SW480 (cell line): ENCODE measurements around the gene DCAF16.
"Not testable (repeated sequence)": the region's sequence is repeated elsewhere in the genome, so short reads cannot be mapped to it uniquely, and the experiment has no call there.

Source experiments
- DNase-seq: peaks from one replicate; pipeline ENCODE4 v3.0.0-alpha.2; 2016; ENCODE audit warnings: low spot score

DCAF16 gene

DNA sequence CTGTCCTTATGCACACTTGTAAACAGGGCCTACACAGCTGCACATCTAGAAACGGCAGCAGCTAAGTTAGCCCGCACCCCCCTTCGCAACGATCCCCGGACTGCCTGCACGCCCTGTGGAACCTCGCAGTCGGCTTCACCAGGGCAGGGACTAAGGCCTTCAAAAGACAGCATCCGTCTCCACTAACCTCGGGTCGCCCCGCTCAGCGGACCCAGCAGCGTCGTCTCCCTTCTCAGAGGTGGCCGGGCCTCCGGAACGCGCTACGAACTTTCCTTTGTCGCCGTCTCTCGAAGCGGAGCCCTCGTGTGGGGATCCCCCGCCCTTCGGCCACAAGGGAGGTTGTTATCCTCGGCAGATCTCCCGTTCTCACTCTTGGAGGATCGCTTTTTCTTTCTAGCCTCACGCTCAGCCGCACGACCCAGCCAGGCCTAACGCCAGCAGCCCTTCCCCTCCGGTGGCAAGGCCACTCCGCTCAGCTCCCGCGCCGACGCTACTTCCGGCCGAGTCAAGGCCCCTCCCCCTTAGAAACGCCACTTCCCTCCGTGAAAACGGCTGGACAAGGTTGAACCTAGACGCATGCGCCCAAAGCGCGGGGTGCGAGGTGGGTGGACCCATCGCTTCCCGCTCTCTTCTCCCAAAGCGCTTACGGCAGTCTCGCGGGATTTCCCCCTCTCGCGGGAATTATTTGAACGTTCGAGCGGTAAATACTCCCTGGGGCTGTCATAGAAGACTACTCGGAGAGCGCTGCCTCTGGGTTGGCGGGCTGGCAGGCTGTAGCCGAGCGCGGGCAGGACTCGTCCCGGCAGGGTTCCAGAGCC, at the start of gene DCAF16, which contains the start of gene NCAPG:
Gene DCAF16, minus strand, starts transcription at position 498 of the 818 bp plus-strand sequence. CDS start 6,616 bp downstream, outside the sequence.
Gene NCAPG, plus strand, starts transcription at position 720 of the 818 bp plus-strand sequence. CDS start 99 bp downstream, outside the sequence.
- peak; percentile 97 for DNase-seq

DNA sequence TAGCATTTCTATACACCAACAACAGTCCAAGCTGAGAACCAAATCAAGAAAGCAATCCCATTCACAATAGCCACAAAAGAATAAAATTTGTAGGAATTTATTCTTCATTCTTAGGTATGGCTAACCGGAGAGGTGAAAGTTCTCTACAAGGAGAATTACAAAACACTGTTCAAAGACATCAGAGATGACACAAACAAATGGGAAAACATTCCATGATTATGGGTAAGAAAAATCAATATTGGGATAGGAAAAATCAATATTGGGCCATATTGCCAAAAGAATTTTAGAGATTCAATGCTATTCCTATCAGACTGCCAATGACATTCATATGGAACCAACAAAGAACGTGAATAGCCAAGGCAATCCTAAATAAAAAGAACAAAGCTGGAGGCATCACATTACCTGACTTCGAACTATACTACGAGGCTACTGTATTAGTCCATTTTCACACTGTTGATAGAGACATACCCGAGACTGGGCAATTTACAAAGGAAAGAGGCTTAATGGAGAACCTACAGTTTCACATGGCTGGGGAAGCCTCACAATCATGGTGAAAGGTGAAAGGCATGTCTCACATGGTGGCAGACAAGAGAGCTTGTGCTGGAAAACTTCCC, 49.3 kb upstream of the DCAF16 start:
- DNase-seq, result no peak

DNA sequence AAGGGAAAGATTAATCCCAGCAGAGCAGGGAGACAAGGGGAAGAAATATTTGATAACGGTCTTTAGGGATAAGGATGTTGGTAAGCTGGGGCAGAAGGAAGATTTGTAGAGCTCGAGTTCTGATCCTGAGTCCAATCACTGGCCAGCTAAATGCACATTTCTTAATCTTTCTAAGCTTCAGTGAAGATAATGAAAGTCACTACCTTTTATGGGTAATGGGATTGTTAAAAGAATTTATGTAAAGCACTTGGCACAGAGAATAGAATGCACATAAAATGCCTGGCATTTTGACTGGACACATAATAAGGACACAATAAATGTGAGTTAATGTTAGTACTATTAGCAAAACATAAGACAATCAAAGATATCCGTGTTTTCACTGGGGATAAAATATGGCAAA, 43.5 kb upstream of the DCAF16 start:
- DNase-seq, result no peak

- no peak for DNase-seq
Measured at GRCh38 chr4:17851959-17852358, 41.4 kb upstream of the DCAF16 start.

DNA sequence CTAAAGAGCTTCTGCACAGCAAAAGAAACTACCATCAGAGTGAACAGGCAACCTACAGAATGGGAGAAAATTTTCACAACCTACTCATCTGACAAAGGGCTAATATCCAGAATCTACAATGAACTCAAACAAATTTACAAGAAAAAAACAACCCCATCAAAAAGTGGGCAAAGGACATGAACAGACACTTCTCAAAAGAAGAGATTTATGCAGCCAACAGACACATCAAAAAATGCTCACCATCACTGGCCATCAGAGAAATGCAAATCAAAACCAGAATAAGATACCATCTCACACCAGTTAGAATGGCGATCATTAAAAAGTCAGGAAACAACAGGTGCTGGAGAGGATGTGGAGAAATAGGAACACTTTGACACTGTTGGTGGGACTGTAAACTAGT, 39.7 kb upstream of the DCAF16 start:
- not testable (repeated sequence) for DNase-seq

GRCh38 chr4:17846266-17846665, 35.7 kb upstream of the DCAF16 start:
- DNase-seq, result no peak

DNA sequence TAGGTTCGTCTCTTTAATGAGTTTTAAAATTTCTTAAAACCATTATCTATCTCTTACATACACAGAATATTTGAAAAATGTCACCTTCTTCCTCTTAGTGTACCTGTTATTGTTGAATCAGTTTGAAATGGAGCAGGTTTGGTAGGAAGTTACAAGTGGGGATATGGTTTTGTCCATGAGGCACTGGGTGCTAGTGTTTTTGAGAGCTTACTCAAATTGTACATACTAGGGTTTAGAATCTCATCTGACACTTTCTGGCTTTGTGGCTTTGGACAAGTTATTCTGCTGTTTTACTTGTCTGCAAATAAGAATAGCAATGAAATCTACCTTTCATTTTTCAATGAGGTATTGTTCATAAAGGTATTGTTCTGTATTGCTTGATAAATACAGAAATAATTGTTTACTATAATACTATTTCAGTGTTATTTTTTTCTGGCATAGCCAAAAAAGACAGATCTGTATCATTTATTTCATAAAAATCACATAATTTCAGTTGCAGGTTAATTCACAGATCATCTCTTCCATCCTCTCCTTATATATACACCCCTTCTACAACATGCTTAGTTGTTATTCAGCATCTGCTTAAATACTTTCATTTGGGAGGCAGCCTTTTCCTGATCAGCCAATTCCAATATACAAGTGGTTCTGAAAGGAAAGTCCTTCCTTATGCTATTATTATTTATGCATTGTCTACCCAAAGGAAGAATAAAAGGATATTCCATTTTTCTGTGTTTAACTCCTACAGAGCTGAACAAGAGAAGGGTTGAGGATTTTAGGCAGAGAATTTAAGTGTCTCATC, 13.5 kb upstream of the DCAF16 start:
- no peak for DNase-seq

DNA sequence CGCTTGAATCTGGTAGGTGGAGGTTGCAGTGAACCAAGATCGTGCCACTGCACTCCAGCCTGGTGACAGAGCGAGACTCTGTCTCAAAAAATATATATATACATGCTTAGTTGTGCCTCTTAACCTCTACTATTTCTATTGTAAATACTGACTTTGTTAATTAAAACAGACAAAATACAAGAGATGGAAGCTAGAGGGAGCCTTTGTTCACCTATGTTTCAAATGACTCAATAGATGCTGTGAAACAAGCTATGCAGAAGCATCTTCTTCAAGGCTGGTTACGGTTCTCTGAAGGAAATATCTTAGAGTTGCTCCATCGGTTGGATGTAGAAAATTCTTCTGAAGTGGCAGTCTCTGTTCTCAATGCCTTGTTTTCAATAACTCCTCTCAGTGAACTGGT, 6.5 kb upstream of the DCAF16 start:
- DNase-seq, result peak; percentile 42

DNA sequence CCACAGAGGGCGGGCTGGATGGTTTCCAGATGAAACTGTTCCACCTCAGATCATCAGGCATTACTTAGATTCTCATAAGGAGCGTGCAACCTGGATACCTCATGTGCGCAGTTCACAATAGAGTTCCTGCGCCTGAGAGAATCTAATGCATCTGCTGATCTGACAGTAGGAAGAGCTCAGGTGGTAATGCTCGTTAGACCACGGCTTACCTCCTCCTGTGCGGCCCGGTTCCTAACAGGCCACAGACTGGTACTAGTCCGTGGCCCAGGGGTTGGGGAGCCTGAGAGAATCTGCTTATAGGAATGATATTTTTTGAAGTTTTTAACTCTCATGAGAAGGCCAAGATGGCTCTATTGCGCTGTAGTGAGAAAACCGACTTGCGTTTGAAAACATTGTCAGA, 5.6 kb upstream of the DCAF16 start:
- no peak for DNase-seq

GRCh38 chr4:17814140-17814539, 3.6 kb upstream of the DCAF16 start:
- no peak for DNase-seq

- DNase-seq, result no peak
Measured at GRCh38 chr4:17812801-17813200, 2.2 kb upstream of the DCAF16 start.

DNA sequence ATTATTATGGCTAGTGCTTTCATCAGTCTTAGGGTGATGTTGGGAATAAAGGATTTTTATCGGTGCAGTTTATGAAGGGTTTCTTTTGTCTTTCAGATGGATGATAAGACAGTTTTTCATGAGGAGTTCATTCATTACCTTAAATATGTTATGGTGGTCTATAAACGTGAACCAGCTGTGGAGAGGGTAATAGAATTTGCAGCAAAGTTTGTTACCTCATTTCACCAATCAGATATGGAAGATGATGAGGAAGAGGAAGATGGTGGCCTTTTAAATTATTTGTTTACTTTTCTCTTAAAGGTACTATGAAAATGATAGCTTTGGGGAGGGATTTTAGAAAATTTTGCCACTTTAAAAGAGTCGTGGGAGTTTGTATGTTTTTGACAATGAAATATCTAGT, 1.6 kb upstream of the DCAF16 start:
- no peak for DNase-seq

GRCh38 chr4:17811078-17811603, 584 bp upstream of the DCAF16 start:
- peak; percentile 9 for DNase-seq

DNA sequence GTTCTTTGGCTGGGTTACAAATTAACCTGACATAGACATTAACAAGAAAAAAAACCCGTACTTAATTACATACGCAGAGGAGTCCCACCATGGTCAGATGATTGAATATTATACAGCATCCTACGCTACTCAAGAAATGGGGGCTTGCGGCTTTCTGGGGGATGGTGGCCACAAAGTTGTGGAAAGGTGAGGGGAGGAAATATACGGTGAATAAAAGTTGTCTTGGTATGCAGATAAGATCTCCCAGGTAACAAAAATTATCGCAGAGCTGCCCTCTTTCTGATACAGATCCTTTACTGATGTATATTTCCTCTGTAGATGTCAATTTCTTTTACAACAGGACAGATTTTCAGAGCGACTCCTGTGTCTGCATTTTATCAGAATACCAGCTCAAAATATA, 890 bp downstream of the DCAF16 start:
- no peak for DNase-seq

DNA sequence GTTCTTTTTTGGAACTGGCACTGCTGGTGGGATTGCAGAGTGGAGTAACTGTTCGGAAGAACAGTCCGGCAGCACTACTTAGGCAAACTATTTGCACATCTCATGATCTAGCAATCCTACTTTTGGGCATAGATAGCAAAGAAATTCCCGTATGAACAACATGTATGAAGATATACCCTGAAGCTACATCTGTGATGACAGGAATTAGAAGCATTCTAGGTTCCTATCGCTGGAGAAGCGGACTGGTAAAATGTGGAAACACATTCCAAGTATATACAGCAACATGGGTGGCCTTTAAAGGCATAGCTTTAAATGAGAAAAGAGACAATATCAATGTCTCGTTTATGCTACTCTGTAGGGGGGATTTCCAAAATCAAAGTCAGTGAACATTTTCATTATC, 3.1 kb downstream of the DCAF16 start:
- DNase-seq, result no peak

GRCh38 chr4:17805580-17806155, 4.9 kb downstream of the DCAF16 start:
- no peak for DNase-seq

- no peak for DNase-seq
Measured at GRCh38 chr4:17797808-17798207, 12.7 kb downstream of the DCAF16 start.

- no peak for DNase-seq
Measured at GRCh38 chr4:17794730-17795129, 15.8 kb downstream of the DCAF16 start.

DNA sequence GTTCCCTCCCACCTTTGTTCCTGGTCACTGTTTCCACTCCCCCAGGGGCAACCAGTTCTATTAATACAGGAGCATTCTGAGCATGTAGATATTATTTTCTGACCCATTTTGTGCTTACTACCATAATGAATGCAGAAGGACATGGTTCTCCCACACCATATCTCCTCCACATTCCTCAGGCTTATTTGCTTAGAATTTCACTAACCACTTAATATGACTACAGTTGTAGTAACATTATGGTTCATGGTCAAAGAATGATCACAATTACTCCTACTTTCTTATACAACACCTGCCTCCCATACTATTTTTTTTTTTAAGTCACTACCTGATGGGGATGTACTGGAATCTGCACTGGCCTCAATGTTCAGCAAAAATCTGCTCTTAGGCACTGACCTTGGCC, 21.6 kb downstream of the DCAF16 start:
- DNase-seq, result no peak

DNA sequence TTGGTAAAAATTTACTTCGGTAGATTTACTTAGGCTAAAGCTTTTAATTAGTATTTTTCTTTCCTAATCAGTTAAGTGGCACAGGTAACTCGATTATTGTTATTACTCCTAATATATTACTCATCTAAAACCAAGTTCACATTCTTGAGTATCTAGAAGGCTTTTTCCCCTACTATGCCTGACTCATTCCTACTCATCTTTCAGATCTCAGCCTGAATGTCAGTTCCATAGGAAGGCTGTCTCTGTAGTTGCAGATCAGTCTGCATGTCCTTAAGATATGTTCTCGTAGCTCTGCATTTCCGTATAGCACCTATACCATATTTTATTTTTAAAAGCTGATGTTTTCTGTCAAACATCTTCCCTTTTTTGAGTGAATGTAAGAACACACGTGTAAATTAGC, 23.2 kb downstream of the DCAF16 start:
- DNase-seq, result no peak

DNA sequence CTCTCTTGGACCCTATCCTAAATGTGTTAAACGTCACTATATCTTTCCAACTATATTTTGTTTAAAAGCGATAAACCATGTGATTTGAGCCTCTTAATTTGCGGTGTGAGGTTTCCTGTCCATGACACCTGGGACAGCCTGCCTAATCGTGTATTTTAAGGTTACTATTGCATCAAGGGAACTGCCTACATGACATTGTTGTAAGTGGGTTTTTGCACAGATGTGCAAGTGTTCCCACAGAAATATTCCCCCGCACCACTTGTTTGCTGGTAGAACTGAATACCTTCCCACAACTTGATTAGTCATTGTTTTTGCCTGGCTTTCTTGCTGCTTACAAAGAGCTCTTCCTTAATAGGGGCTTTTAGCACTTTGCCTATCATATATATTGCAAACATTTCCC, 24.0 kb downstream of the DCAF16 start:
- no peak for DNase-seq

GRCh38 chr4:17785858-17786257, 24.7 kb downstream of the DCAF16 start:
- DNase-seq, result no peak
